RKO (cell line): ENCODE measurements around the gene LIPE.

Experiments used
- DNase-seq: peaks from one replicate; pipeline ENCODE4 v3.0.0-alpha.2; 2016; ENCODE audit warnings: low spot score

Gene LIPE

GRCh38 chr19:42443944-42444398 is 16.8 kb upstream of the LIPE start:
- no peak for DNase-seq

GRCh38 chr19:42442833-42443232 is 15.6 kb upstream of the LIPE start, which contains the start of gene CXCL17:
TSS of gene CXCL17 (minus strand) at chr19:42442946. CDS start at chr19:42442832, 114 bp downstream.
- DNase-seq: no peak

- DNase-seq: no peak
These were observed 13.9 kb upstream of the LIPE start for GRCh38 chr19:42441049-42441445.

GRCh38 chr19:42440357-42441048 is 13.3 kb upstream of the LIPE start:
- peak; percentile 68 for DNase-seq

GRCh38 chr19:42436006-42436405 is 8.8 kb upstream of the LIPE start:
- no peak for DNase-seq

GRCh38 chr19:42435316-42435715 is 8.1 kb upstream of the LIPE start:
- no peak for DNase-seq

GRCh38 chr19:42433503-42434260 is 6.5 kb upstream of the LIPE start:
- peak; percentile 53 for DNase-seq

- no peak for DNase-seq
These were observed 4.3 kb upstream of the LIPE start for GRCh38 chr19:42431486-42431885.

GRCh38 chr19:42428676-42429075 is 1.5 kb upstream of the LIPE start:
- no peak for DNase-seq

- no peak for DNase-seq
These were observed 545 bp downstream of the LIPE start for GRCh38 chr19:42426643-42427042.

- no peak for DNase-seq
These were observed 2.5 kb downstream of the LIPE start for GRCh38 chr19:42424712-42425131.

GRCh38 chr19:42424345-42424707 is 2.9 kb downstream of the LIPE start:
- DNase-seq: no peak

GRCh38 chr19:42423462-42424344 is 3.5 kb downstream of the LIPE start:
- peak; percentile 96 for DNase-seq

- peak; percentile 69 for DNase-seq
These were observed 4.2 kb downstream of the LIPE start for GRCh38 chr19:42422901-42423461.

- peak; percentile 48 for DNase-seq
These were observed 4.9 kb downstream of the LIPE start for GRCh38 chr19:42422092-42422900.

- DNase-seq: peak; percentile 65
These were observed 5.6 kb downstream of the LIPE start for GRCh38 chr19:42421591-42422031.

- DNase-seq: no peak
These were observed 6.1 kb downstream of the LIPE start for GRCh38 chr19:42421101-42421500.

GRCh38 chr19:42420055-42420544 is 7.1 kb downstream of the LIPE start:
- peak; percentile 83 for DNase-seq

- DNase-seq: no peak
These were observed 7.9 kb downstream of the LIPE start for GRCh38 chr19:42419309-42419708.

GRCh38 chr19:42412661-42413076 is 14.5 kb downstream of the LIPE start:
- no peak for DNase-seq

GRCh38 chr19:42412227-42412626 is 15.0 kb downstream of the LIPE start:
- DNase-seq: no peak
